H1 (cell line): Measurements from ENCODE around the gene CNIH3. TPM values are rescaled to one million over a fixed set of nuclear protein-coding genes. Genes with fewer than 3 reads are reported as not detected.

Source experiments
- HDAC6 ChIP-seq: IDR thresholded peaks from one replicate; pipeline ENCODE4 v1.7.1; 2012; ENCODE audit warnings: low read depth, mild to moderate bottlenecking, inconsistent platforms, low read length, moderate library complexity
- polyA plus RNA-seq, 7 experiments: library from polyadenylated mRNA; depleted of rRNA in 3 of 7; stranded (reverse) in 5 of 7; unstranded in 2 of 7; fragments of >200 nt in 5 of 7; fragments of 200-250 nt in 2 of 7; gene quantifications; 1 replicate in 5 of 7; 2 replicates in 1 of 7; 4 replicates in 1 of 7; pipeline versions ENCODE4 v1.2.1 to v1.2.3, GENCODE V29; 2011 to 2013; ENCODE audit warnings: missing spikeins in 2 of 7, mixed read lengths in 2 of 7
- total RNA-seq: library from RNA; stranded (reverse); fragmentation: NEBNext Ultra II Directional; extraction: Animal tissue kit (Norgen Biotek cat#: 25700); gene quantifications from 2 replicates; pipeline ENCODE4 v1.2.1, GENCODE V29; 2021

The CNIH3 gene
- total and polyA plus RNA-seq, 2 of the 8 experiments (the other 6 are each of a cell fraction or from before 2014, with no cell fraction given), result 3.7 to 5.6 TPM

DNA sequence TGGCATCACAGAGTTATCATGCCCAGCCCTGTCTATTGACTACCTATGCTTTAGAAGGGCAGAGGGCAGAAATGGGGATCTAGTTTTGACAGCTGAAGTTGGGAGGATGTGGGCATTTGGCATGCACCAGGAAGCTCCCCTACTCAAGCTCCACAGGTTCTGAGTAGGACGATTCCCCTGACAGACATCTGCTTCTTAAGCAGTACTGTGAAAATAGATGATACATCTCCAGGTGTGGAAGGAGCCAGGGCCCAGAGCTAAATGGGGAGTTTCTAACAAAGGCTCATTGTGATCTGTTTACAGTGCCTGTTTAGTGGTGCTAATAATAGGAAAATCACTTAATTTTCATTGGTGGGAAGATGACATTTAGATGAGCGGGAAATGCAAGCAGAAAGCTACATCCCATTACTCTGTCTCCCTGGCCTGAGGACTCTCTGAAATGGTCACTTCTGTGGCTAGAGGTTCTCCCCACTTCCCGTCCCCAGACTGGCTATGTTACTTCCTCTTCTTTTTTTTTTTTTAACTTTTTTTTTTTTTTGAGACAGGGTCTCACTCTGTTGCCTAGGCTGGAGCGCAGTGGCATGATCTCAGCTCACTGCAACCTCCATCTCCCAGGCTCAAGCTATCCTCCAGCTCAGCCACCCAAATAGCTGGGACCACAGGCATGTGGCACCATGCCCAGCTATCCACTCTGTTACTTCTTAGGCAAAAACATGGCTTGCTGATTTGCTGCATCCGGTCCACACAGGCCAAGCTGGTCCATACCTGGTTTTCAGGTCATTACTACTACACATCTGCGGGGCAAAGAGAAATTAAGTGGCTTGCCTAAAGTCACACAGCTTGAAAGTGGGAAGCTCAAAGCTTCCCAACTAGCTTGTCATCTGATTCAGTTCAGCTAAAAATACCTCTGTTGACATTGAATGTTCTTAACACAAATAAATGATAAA is 23.2 kb upstream of the CNIH3 start (continued):
- no peak for TF ChIP-seq HDAC6
